Fibroblast of lung (primary cell): ENCODE measurements around the gene LGALS7B.

Experiments
- EZH2 ChIP-seq: IDR thresholded peaks from 2 replicates; pipeline ENCODE4 v1.5.1; 2012; ENCODE audit warnings: low read length, control low read depth, mild to moderate bottlenecking; ENCODE audit errors: missing control alignments
- TF ChIP-seq, protein P1 (sequence below), 2 donors: IDR thresholded peaks in 1 of 2; conservative IDR thresholded peaks in 1 of 2; 1 replicate in 1 of 2; 2 replicates in 1 of 2; pipeline ENCODE4 v1.5.1; 2011 to 2012; ENCODE audit warnings: low read length in 2 of 2, control low read depth in 1 of 2, inconsistent platforms in 1 of 2, low read depth in 1 of 2, mild to moderate bottlenecking in 1 of 2

DNA sequence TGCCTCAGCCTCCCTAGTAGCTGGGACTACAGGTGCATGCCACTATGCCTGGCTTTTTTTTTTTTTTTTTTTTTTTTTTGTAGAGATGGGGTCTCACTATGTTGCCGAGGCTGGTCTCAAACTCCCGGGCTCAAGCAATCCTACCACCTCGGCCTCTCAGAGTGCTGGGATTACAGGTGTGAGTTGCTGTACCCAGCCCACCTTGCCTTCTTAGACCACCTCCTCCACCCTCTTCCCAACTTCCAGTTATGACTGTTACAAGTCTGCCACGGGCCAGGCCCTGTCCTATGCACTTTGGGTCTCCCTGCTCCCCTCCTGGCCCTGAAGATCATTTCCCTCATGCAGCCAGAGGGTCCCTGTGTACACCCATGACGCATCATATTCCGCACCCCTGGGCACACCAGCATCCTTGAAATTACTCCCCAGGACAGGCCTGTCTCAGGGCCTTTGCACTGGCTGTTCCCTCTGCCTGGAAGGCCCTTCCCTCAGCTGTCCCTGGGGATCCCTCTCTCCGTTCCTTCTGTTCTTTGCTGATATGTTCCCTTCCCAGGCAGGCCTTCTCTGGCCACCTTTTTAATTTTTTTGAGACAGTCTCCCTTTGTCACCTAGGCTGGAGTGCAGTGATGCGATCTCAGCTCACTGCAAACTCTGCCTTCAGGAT lies 20.7 kb downstream of the LGALS7B start:
- TF ChIP-seq, protein P1, sequence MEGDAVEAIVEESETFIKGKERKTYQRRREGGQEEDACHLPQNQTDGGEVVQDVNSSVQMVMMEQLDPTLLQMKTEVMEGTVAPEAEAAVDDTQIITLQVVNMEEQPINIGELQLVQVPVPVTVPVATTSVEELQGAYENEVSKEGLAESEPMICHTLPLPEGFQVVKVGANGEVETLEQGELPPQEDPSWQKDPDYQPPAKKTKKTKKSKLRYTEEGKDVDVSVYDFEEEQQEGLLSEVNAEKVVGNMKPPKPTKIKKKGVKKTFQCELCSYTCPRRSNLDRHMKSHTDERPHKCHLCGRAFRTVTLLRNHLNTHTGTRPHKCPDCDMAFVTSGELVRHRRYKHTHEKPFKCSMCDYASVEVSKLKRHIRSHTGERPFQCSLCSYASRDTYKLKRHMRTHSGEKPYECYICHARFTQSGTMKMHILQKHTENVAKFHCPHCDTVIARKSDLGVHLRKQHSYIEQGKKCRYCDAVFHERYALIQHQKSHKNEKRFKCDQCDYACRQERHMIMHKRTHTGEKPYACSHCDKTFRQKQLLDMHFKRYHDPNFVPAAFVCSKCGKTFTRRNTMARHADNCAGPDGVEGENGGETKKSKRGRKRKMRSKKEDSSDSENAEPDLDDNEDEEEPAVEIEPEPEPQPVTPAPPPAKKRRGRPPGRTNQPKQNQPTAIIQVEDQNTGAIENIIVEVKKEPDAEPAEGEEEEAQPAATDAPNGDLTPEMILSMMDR (conservative IDR thresholded peaks at IDR 0.05 in 1 of 2, IDR thresholded peaks at IDR 0.05 in 1 of 2; ENCODE audit: low read depth in 1 of 2, low read length in 2 of 2), result no peak
- TF ChIP-seq EZH2, result no peak
